ENCODE measurements around the gene CD69.

The CD69 gene

GRCh38 chr12:9797722-9798619 lies 37.3 kb upstream of the CD69 start:
- TF ChIP-seq CTCF (IDR thresholded peaks at IDR 0.05; ENCODE audit: low read depth, low read length, missing control alignments), result peak; percentile 23
- peak; percentile 12 for DNase-seq (ENCODE audit: extremely low read depth, low read depth)
- no peak overlapping the region for H3K4me3 ChIP-seq (replicated peaks; ENCODE audit: low read depth, low read length)

- TF ChIP-seq CTCF (IDR thresholded peaks at IDR 0.05; ENCODE audit: low read depth, low read length, missing control alignments), result no peak
- no peak overlapping the region for H3K4me3 ChIP-seq (replicated peaks; ENCODE audit: low read depth, low read length)
- no peak for DNase-seq (ENCODE audit: extremely low read depth, low read depth)
Observed at GRCh38 chr12:9796971-9797370, 36.3 kb upstream of the CD69 start.

- TF ChIP-seq CTCF (IDR thresholded peaks at IDR 0.05; ENCODE audit: low read depth, low read length, missing control alignments), result no peak
- no peak for DNase-seq (ENCODE audit: extremely low read depth, low read depth)
- no peak overlapping the region for H3K4me3 ChIP-seq (replicated peaks; ENCODE audit: low read depth, low read length)
Observed at GRCh38 chr12:9796346-9796745, 35.6 kb upstream of the CD69 start.

- no peak overlapping the region for H3K4me3 ChIP-seq (replicated peaks; ENCODE audit: low read depth, low read length)
- TF ChIP-seq CTCF (IDR thresholded peaks at IDR 0.05; ENCODE audit: low read depth, low read length, missing control alignments), result no peak
- DNase-seq (ENCODE audit: extremely low read depth, low read depth), result no peak
Observed at GRCh38 chr12:9795945-9796344, 35.2 kb upstream of the CD69 start.

- no peak for DNase-seq (ENCODE audit: extremely low read depth, low read depth)
- no peak overlapping the region for H3K4me3 ChIP-seq (replicated peaks; ENCODE audit: low read depth, low read length)
- no peak for TF ChIP-seq CTCF (IDR thresholded peaks at IDR 0.05; ENCODE audit: low read depth, low read length, missing control alignments)
Observed at GRCh38 chr12:9794484-9795093, 33.9 kb upstream of the CD69 start.

GRCh38 chr12:9793779-9794395 lies 33.2 kb upstream of the CD69 start:
- no peak overlapping the region for H3K4me3 ChIP-seq (replicated peaks; ENCODE audit: low read depth, low read length)
- no peak for TF ChIP-seq CTCF (IDR thresholded peaks at IDR 0.05; ENCODE audit: low read depth, low read length, missing control alignments)
- DNase-seq (ENCODE audit: extremely low read depth, low read depth), result no peak

Data from HFF-Myc (cell line).